Choroid plexus epithelial cell (primary cell): ENCODE measurements around the gene PTPRF.
A peak's percentile ranks its signal among the peaks of the same experiment; 100 is the strongest.

Experiments
- DNase-seq: peaks from one replicate; pipeline ENCODE4 v3.0.0-alpha.2; 2010; ENCODE audit warnings: low read depth
- H3K4me3 ChIP-seq: 2 replicates; pipeline ENCODE4 v1.5.1; 2011; ENCODE audit warnings: low read depth, mild to moderate bottlenecking, control low read depth, low read length, moderate library complexity
- CTCF ChIP-seq: conservative IDR thresholded peaks from 2 replicates; pipeline ENCODE4 v1.5.1; 2011; ENCODE audit warnings: low read depth, mild to moderate bottlenecking, control low read depth, inconsistent platforms, low read length, moderate library complexity

PTPRF gene

DNA sequence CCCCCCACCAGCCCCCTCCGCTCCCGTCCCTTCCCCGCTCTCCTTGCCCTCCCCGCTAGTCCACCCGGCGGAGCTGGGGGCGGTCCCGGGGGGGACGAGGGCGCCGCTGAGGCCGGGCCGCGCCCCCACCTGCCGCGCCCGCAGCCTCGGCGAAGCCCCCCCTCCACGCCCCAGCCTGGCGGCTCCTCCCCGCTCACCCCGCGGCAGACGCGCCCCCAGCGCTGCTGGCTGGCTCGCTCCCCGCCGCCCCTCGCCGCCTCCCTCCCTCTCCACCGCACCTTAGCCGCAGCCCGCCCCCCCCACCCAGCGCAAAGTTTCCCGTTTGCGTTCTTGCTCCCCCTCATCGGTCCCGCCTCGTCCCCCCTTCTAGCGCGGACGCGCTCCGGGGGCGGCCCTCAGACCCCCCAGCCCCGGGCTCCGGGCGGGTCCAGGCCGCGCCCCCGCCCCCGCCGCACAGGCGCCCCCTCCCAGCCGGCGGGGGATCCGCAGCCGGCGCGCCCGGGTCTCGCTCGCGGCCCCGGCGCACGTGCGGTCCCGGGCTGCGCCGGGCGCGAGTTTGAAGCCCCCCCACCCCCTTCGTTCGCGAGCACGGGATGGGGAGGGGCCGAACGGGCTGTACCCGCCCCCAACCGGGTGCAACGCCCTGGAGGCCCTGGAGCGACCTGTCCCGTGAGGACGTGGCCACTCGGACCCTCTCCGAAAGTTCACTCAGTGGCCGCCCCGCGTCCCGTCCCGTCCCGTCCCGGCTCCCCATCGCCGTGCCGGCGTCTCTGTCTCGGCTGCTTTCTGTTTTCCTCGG is 623 bp downstream of the PTPRF start:
- DNase-seq: no peak
- H3K4me3 ChIP-seq: peak overlapping the region; percentile 72
- no peak for TF ChIP-seq CTCF

DNA sequence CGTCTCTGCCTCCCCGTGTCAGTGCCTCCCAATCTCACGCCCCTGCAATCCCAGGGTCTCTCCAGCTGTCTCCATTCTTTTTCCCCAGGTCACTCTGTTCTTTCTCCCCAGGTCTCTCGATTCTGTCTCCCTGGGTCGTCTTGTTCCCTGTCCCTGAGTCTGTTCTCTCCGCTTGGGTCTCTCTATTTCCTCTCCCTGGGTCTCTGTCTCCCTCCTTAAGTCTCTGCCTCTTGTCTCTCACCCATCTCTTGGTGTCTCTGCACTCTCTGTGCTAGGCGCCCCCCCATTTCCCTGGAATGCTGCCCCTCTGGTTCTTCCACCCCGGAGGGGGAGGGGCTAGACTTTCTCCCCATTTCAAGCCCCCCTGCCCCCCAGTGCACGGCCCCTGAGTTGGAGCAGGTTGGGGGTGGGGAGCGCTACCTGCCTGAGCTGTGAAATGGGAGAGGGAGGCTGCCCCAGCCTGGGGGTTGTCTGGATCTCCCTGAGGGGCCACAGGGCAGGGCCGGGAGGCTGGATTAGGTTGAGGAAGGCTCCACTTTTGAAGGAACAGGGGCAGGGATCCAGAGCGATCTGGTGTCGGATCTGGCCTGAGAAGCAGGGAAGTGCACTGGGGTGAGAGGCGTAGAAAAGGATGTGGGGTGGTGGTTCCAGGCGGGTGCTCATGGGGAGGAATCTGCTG is 1.4 kb downstream of the PTPRF start:
- no peak for TF ChIP-seq CTCF
- DNase-seq: no peak
- H3K4me3 ChIP-seq: peak overlapping the region; percentile 72

DNA sequence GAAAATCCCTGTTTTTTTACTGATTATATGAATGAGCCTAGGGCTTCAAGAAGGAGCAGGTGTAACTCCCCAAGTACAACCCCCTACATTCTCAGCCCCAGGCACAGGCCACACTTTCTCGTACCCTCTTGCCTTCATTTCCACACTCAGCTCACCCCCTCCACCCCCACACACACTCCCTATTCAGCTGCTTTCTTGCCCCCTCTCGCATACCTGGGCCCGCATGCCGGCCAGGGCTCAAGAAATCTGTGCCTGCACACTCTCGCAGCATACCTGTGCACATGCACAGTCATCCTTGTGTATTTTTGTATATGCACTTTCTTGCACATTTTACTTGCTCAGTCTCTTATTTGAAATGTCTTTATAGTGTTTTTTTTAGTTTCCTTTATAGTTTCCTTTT is 2.0 kb downstream of the PTPRF start:
- no peak for TF ChIP-seq CTCF
- no peak overlapping the region for H3K4me3 ChIP-seq

GRCh38 chr1:43533584-43533983 is 2.9 kb downstream of the PTPRF start:
- no peak overlapping the region for H3K4me3 ChIP-seq
- no peak for TF ChIP-seq CTCF
- no peak for DNase-seq

More for the DNA sequence above, 2.0 kb downstream of the PTPRF start:
- no peak for DNase-seq

GRCh38 chr1:43534256-43534655 is 3.6 kb downstream of the PTPRF start:
- DNase-seq: no peak
- H3K4me3 ChIP-seq: no peak overlapping the region
- TF ChIP-seq CTCF: no peak

DNA sequence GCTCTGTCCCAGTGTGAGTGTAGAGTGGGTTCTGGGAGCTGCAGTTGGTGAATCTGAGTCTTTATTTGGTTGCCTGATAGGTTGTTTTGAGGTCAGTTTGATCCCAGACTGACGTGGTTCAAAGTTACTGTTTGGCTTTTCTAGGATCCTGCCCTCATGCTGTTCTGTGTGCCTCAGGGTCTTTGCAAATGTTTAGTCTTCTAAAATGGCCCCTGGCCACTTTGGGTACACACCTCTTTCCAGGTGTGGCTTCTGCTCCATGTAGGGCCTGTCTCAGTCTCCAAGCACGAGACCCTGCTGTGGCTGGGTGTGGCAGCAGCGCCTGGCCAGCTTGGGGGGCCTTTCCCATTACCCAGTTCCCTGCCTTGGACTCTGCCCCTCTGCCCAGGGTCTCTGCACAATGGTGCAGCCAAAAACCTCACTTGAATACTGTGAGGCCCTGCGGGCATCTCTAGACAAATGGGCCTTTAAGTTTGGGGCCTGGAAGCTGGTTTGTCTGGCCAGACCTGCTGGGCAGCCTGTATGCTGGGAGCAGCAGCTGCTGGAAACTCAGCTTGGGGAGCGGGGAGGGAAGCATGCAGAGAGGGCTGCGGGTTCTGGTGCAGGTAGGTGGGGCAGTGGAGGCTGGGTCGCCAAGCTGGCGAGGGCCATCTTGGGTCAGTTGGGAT is 5.6 kb downstream of the PTPRF start:
- no peak overlapping the region for H3K4me3 ChIP-seq
- no peak for DNase-seq
- TF ChIP-seq CTCF: no peak
